K562 (cell line): ENCODE data around the gene EEA1. TPM values are rescaled to one million over a fixed set of nuclear protein-coding genes. Genes with fewer than 3 reads are reported as not detected.

Experiments used
- ATAC-seq: fragments of 200-7000 bp; cut with Tn5 transposase; 3 replicates; pipeline ENCODE4 v1.9.1; 2020; ENCODE audit warnings: moderate library complexity
- BruUV-seq: library from RNA; stranded (reverse); fragments of 400-500 nt; replicated peaks from 2 replicates; lab custom pipeline; 2021; lab: Mats Ljungman, UMichigan
- CTCF ChIA-PET: fragments of 300-600 bp; formaldehyde crosslinking; extraction: SDS; loops from one replicate; lab custom pipeline; 2021; ENCODE audit warnings: low intra/inter-chr PET ratio; lab: Yijun Ruan, JAX
- POLR2A ChIA-PET: fragments of 300-600, 350-650 bp; sonication (Branson Sonifier 250); formaldehyde crosslinking; extraction: SDS; loops from one replicate; lab custom pipeline; 2021; ENCODE audit warnings: antibody characterized with exemption, inconsistent platforms; lab: Yijun Ruan, JAX
- DNase-seq, 4 experiments: peaks; one replicate each; pipeline versions ENCODE4 v3.0.0 to v3.0.0-alpha.2; 2011 to 2018; ENCODE audit warnings: low spot score in 3 of 4, mixed read lengths in 3 of 4; ENCODE audit errors: extremely low read depth in 1 of 4
- FAIRE-seq: peaks from 2 replicates; lab custom pipeline; 2011; peaks lifted over from hg19 to GRCh38; lab: Jason Lieb, UNC
- H2AFZ ChIP-seq: 2 replicates; pipeline ENCODE4 v1.6.0; 2011; ENCODE audit warnings: low read depth, low read length, control low read depth, inconsistent platforms
- H3K27ac ChIP-seq: fragments of 200-600 bp; 3 replicates; pipeline ENCODE4 v1.8.0; 2011; ENCODE audit warnings: low read depth, mild to moderate bottlenecking, control low read depth, inconsistent platforms, low read length, moderate library complexity, mixed read lengths; ENCODE audit errors: extremely low read depth
- H3K27me3 ChIP-seq, 2 experiments: fragments of 300-600 bp in 1 of 2; 2 replicates in 1 of 2; 3 replicates in 1 of 2; pipeline versions ENCODE4 v1.6.0 to v1.8.0; 2011; ENCODE audit warnings: inconsistent platforms in 2 of 2, low read length in 2 of 2, mild to moderate bottlenecking in 1 of 2, mixed read lengths in 1 of 2, moderate library complexity in 1 of 2; ENCODE audit not compliant: control insufficient read depth in 2 of 2, insufficient read depth in 2 of 2
- H3K36me3 ChIP-seq: fragments of 300-600 bp; 3 replicates; pipeline ENCODE4 v1.8.0; 2011; ENCODE audit warnings: mild to moderate bottlenecking, low read length, inconsistent platforms; ENCODE audit not compliant: control insufficient read depth, insufficient read depth
- H3K4me1 ChIP-seq, 2 experiments: fragments of 200-600 bp in 1 of 2; replicated peaks in 1 of 2; 2 replicates in 1 of 2; 3 replicates in 1 of 2; pipeline versions ENCODE4 v1.5.1 to v1.8.0; 2011; ENCODE audit warnings: inconsistent platforms in 2 of 2, low read length in 2 of 2, mild to moderate bottlenecking in 1 of 2, mixed read lengths in 1 of 2, moderate library complexity in 1 of 2; ENCODE audit not compliant: control insufficient read depth in 2 of 2, insufficient read depth in 2 of 2
- H3K4me2 ChIP-seq: 2 replicates; pipeline ENCODE4 v1.6.1; 2011; ENCODE audit warnings: low read length, control low read depth, inconsistent platforms, mixed read lengths; ENCODE audit not compliant: insufficient read depth
- H3K4me3 ChIP-seq: fragments of 200-600 bp; sonication (generic), shearing (Covaris generic); 2 replicates; pipeline ENCODE4 v1.5.1; 2016; ENCODE audit warnings: control low read depth, inconsistent platforms
- H3K79me2 ChIP-seq: fragments of 200-600 bp; 3 replicates; pipeline ENCODE4 v1.8.0; 2011; ENCODE audit warnings: low read length, inconsistent platforms; ENCODE audit not compliant: control insufficient read depth, insufficient read depth
- H3K9ac ChIP-seq, 2 experiments: 2 replicates each; pipeline versions ENCODE4 v1.6.0 to v1.6.1; 2011; ENCODE audit warnings: low read depth in 2 of 2, low read length in 2 of 2, control low read depth in 1 of 2, inconsistent platforms in 1 of 2, mild to moderate bottlenecking in 1 of 2, mixed read lengths in 1 of 2; ENCODE audit not compliant: insufficient read depth in 1 of 2
- H3K9me1 ChIP-seq: one replicate; pipeline ENCODE4 v1.6.0; 2011; ENCODE audit warnings: inconsistent platforms, mild to moderate bottlenecking, low read length, moderate library complexity; ENCODE audit not compliant: control insufficient read depth, insufficient read depth
- H3K9me3 ChIP-seq: replicated peaks from 2 replicates; pipeline ENCODE4 v1.5.1; 2011; ENCODE audit warnings: low read depth, low read length, inconsistent platforms; ENCODE audit not compliant: control insufficient read depth, insufficient read depth
- H4K20me1 ChIP-seq: replicated peaks from 2 replicates; pipeline ENCODE4 v1.6.1; 2011; ENCODE audit warnings: low read length, inconsistent platforms, mixed read lengths; ENCODE audit not compliant: control insufficient read depth, insufficient read depth
- ARID4B ChIP-seq: sonication (generic); formaldehyde crosslinking; IDR thresholded peaks from 2 replicates; pipeline ENCODE4 v1.8.0; 2022; ENCODE audit warnings: mild to moderate bottlenecking, missing genetic modification reagents
- CEBPB ChIP-seq: fragments of 450-650 bp; IDR thresholded peaks from 2 replicates; pipeline ENCODE4 v1.6.1; 2016; ENCODE audit warnings: missing genetic modification characterization, missing compliant biosample characterization
- CEBPG ChIP-seq, 3 experiments: fragments of 200-800 bp in 1 of 3; sonication (Bioruptor generic) in 1 of 3; sonication (generic) in 1 of 3; formaldehyde crosslinking in 1 of 3; IDR thresholded peaks in 2 of 3; conservative IDR thresholded peaks in 1 of 3; 2 replicates each; pipeline versions ENCODE4 v1.6.1 to v1.8.0; 2016 to 2022; ENCODE audit warnings: missing compliant biosample characterization in 2 of 3, missing genetic modification characterization in 2 of 3, mild to moderate bottlenecking in 1 of 3, missing genetic modification reagents in 1 of 3
- ELK3 ChIP-seq: fragments of 450-650 bp; formaldehyde crosslinking; IDR thresholded peaks from 2 replicates; pipeline ENCODE4 v1.4.0; 2020; ENCODE audit warnings: mild to moderate bottlenecking
- ILF3 ChIP-seq: fragments of 450-650 bp; IDR thresholded peaks from 2 replicates; pipeline ENCODE4 v1.6.1; 2018; ENCODE audit warnings: antibody characterized with exemption, mild to moderate bottlenecking, moderate library complexity, borderline replicate concordance
- MCM7 ChIP-seq, 2 experiments: fragments of 450-650 bp; IDR thresholded peaks; 2 replicates each; pipeline ENCODE4 v1.6.1; 2016 to 2018
- NR3C1 ChIP-seq: sonication (generic); formaldehyde crosslinking; IDR thresholded peaks from 2 replicates; pipeline ENCODE4 v1.8.1; 2022; ENCODE audit warnings: missing genetic modification reagents
- RBM25 ChIP-seq: fragments of 200-400 bp; formaldehyde crosslinking; IDR thresholded peaks from 2 replicates; pipeline ENCODE4 v1.6.1; 2018; ENCODE audit warnings: low read length, low read depth, moderate library complexity; ENCODE audit not compliant: severe bottlenecking
- TRIM25 ChIP-seq: fragments of 450-650 bp; IDR thresholded peaks from 2 replicates; pipeline ENCODE4 v1.7.0; 2016; ENCODE audit warnings: borderline replicate concordance
- ZBTB33 ChIP-seq: sonication (generic); formaldehyde crosslinking; IDR thresholded peaks from 2 replicates; pipeline ENCODE4 v1.8.1; 2023; ENCODE audit warnings: mild to moderate bottlenecking, missing genetic modification reagents
- ZNF707 ChIP-seq: fragments of 250-450 bp; sonication (Bioruptor Pico); conservative IDR thresholded peaks from 2 replicates; pipeline ENCODE4 v1.8.0; 2022; ENCODE audit warnings: inconsistent platforms, mild to moderate bottlenecking, moderate library complexity
- ZNF780A ChIP-seq: fragments of 250-450 bp; sonication (Bioruptor Pico); IDR thresholded peaks from 2 replicates; pipeline ENCODE4 v1.5.0; 2021; ENCODE audit warnings: mild to moderate bottlenecking
- WGBS: fragments of 100-300 bp; shearing (Covaris generic); methylation state at CpG from one replicate; pipeline ENCODE4 v1.1.6; 2016; ENCODE audit warnings: low coverage, mixed read lengths; ENCODE audit not compliant: insufficient coverage; ENCODE audit errors: missing lambda C conversion rate; 5-methylcytosine and 5-hydroxymethylcytosine counted together
- in situ Hi-C: fragments of 300-500 bp; cut with MboI; formaldehyde crosslinking; loops from 4 replicates; pipeline ENCODE4 v1.15.0; 2018; ENCODE audit warnings: inconsistent platforms, mixed read lengths
- intact Hi-C: fragments of 100-400 bp; cut with micrococcal nuclease; formaldehyde crosslinking; loops from 2 replicates; pipeline ENCODE4 v1.14.2; 2022
- polyA plus RNA-seq, 8 experiments: library from polyadenylated mRNA; depleted of rRNA in 4 of 8; stranded (reverse) in 5 of 8; unstranded in 3 of 8; fragments of >200 nt; fragmentation: Nextera tagmentation in 2 of 8; fragmentation: Illumina TruSeq in 1 of 8; extraction: Ambion mirVana in 2 of 8; extraction: Trizol in 1 of 8; gene quantifications; 2 replicates each; pipeline versions ENCODE4 v1.2.1 to v1.2.3, GENCODE V29; 2011 to 2014; ENCODE audit warnings: inconsistent platforms in 1 of 8, missing spikeins in 1 of 8
- total RNA-seq, 7 experiments: library from RNA; depleted of rRNA in 6 of 7; stranded (reverse); fragments of >200 nt in 6 of 7; fragmentation: Illumina TruSeq in 2 of 7; extraction: Trizol in 2 of 7; gene quantifications; 2 replicates each; pipeline versions ENCODE4 v1.2.1 to v1.2.3, GENCODE V29; 2011 to 2021; ENCODE audit warnings: low replicate concordance in 1 of 7

EEA1 gene
- total and polyA plus RNA-seq, 9 of the 15 experiments (the other 6 are each of a cell fraction or from before 2014, with no cell fraction given): 3.5 to 17.1 (median 7.5) TPM

GRCh38 chr12:92735131-92735721 is 193.9 kb downstream of the EEA1 start:
- no peak overlapping the region for H3K9ac ChIP-seq
- ChIA-PET CTCF (no interaction called here), POLR2A (no interaction called here)
- intact Hi-C loops (no loop called here), in situ Hi-C loops (no loop called here)
- DNase-seq (no peak), FAIRE-seq (no peak), ATAC-seq (no peak; the same call in 2 of the 3 replicates)
- H3K27me3 ChIP-seq: peaks cover 31 to 33% of the 10 kb centered on the region in 2 experiments
- no peaks in the 10 kb centered on the region for H3K9me3 ChIP-seq
- no peaks in the 10 kb centered on the region for H3K9me1 ChIP-seq
- H3K4me1 ChIP-seq: no peaks in the 10 kb centered on the region
- H3K4me2 ChIP-seq: no peak overlapping the region
- BruUV-seq: no TSS peak
- H3K27ac ChIP-seq: no peak overlapping the region
- H3K79me2 ChIP-seq: no peaks in the 10 kb centered on the region
- H3K36me3 ChIP-seq: no peaks in the 10 kb centered on the region
- no peak overlapping the region for H2AFZ ChIP-seq
- H4K20me1 ChIP-seq: no peaks in the 10 kb centered on the region
- no peak overlapping the region for H3K4me3 ChIP-seq
- WGBS: 15% methylated on average over 3 of the region's 3 CpGs
- TF ChIP-seq ZBTB33 (CRISPR knock-in tag) (no peak), ARID4B (CRISPR knock-in tag) (no peak), CEBPB (tag) (peak; percentile 83), ILF3 (no peak), ZNF707 (no peak), ELK3 (no peak), MCM7 (IDR thresholded peaks at IDR 0.05) (no peak), TRIM25 (no peak), CEBPG (CRISPR knock-in tag; IDR thresholded peaks at IDR 0.05) (no peak), CEBPG (tag; conservative IDR thresholded peaks at IDR 0.05 in 1 of 2, IDR thresholded peaks at IDR 0.05 in 1 of 2) (peak; percentile 44 to 73; a peak in 2 of 4 replicates), RBM25 (peak; percentile 10), NR3C1 (CRISPR knock-in tag) (no peak), ZNF780A (CRISPR knock-in tag) (no peak)
